HepG2 (cell line): ENCODE measurements around the gene GNAS. TPM values are rescaled to one million over a fixed set of nuclear protein-coding genes. Genes with fewer than 3 reads are reported as not detected.

Experiments used
- BRCA1 ChIP-seq: sonication (generic); formaldehyde crosslinking; IDR thresholded peaks from 2 replicates; pipeline ENCODE4 v1.4.0; 2020; ENCODE audit warnings: missing genetic modification reagents
- ETV5 ChIP-seq: IDR thresholded peaks from 2 replicates; pipeline ENCODE4 v1.6.1; 2018; ENCODE audit warnings: missing biosample characterization, missing genetic modification reagents, inconsistent platforms, borderline replicate concordance
- HDAC1 ChIP-seq: sonication (generic); formaldehyde crosslinking; IDR thresholded peaks from 2 replicates; pipeline ENCODE4 v1.5.1; 2020; ENCODE audit warnings: mild to moderate bottlenecking, missing genetic modification reagents
- HES4 ChIP-seq: sonication (generic); formaldehyde crosslinking; IDR thresholded peaks from 2 replicates; pipeline ENCODE4 v1.9.0; 2021; ENCODE audit warnings: mild to moderate bottlenecking, missing genetic modification reagents, borderline replicate concordance
- KLF16 ChIP-seq, 2 experiments: sonication (generic) in 1 of 2; formaldehyde crosslinking in 1 of 2; IDR thresholded peaks; 2 replicates each; pipeline versions ENCODE4 v1.6.1 to v1.8.0; 2016 to 2023; ENCODE audit warnings: missing genetic modification reagents in 2 of 2, missing compliant biosample characterization in 1 of 2
- MED13 ChIP-seq: sonication (generic); formaldehyde crosslinking; IDR thresholded peaks from 2 replicates; pipeline ENCODE4 v1.5.0; 2020; ENCODE audit warnings: missing genetic modification reagents
- SMAD3 ChIP-seq: sonication (generic); formaldehyde crosslinking; IDR thresholded peaks from 2 replicates; pipeline ENCODE4 v1.4.0; 2020; ENCODE audit warnings: missing genetic modification reagents
- SP5 ChIP-seq: IDR thresholded peaks from 2 replicates; pipeline ENCODE4 v1.6.1; 2016; ENCODE audit warnings: low read depth, borderline replicate concordance
- SRSF1 ChIP-seq: fragments of 200-400 bp; formaldehyde crosslinking; optimal IDR thresholded peaks from 2 replicates; pipeline ENCODE3; 2017; ENCODE audit warnings: mild to moderate bottlenecking, low read depth, low read length, moderate library complexity
- TGIF2 ChIP-seq: IDR thresholded peaks from 2 replicates; pipeline ENCODE4 v1.6.1; 2016; ENCODE audit warnings: control low read depth, missing compliant biosample characterization
- TP53 ChIP-seq: sonication (generic); formaldehyde crosslinking; conservative IDR thresholded peaks from 2 replicates; pipeline ENCODE4 v1.4.0; 2020; ENCODE audit warnings: missing genetic modification reagents
- ZBTB14 ChIP-seq: sonication (generic); formaldehyde crosslinking; IDR thresholded peaks from 2 replicates; pipeline ENCODE4 v1.4.0; 2020; ENCODE audit warnings: missing genetic modification reagents
- ZBTB21 ChIP-seq: sonication (generic); formaldehyde crosslinking; IDR thresholded peaks from 2 replicates; pipeline ENCODE4 v1.4.0; 2020; ENCODE audit warnings: missing genetic modification reagents
- ZFX ChIP-seq: sonication (generic); formaldehyde crosslinking; IDR thresholded peaks from 2 replicates; pipeline ENCODE4 v1.4.0; 2020; ENCODE audit warnings: mild to moderate bottlenecking, low read depth, missing genetic modification reagents, moderate library complexity
- ZNF281 ChIP-seq: sonication (generic); formaldehyde crosslinking; IDR thresholded peaks from 2 replicates; pipeline ENCODE4 v1.4.0; 2020; ENCODE audit warnings: missing genetic modification reagents, borderline replicate concordance
- ZNF446 ChIP-seq: sonication (generic); formaldehyde crosslinking; IDR thresholded peaks from 2 replicates; pipeline ENCODE4 v1.5.0; 2020; ENCODE audit warnings: mild to moderate bottlenecking, missing genetic modification reagents
- ZNF484 ChIP-seq: sonication (generic); formaldehyde crosslinking; IDR thresholded peaks from 2 replicates; pipeline ENCODE4 v1.5.1; 2020; ENCODE audit warnings: mild to moderate bottlenecking, low read depth, missing genetic modification reagents, borderline replicate concordance
- ZNF687 ChIP-seq: sonication (generic); formaldehyde crosslinking; IDR thresholded peaks from 2 replicates; pipeline ENCODE4 v1.5.1; 2020; ENCODE audit warnings: mild to moderate bottlenecking, missing genetic modification reagents, moderate library complexity
- ZNF720 ChIP-seq: sonication (generic); formaldehyde crosslinking; IDR thresholded peaks from 2 replicates; pipeline ENCODE4 v1.4.0; 2020; ENCODE audit warnings: missing genetic modification reagents
- ZNF724P ChIP-seq: sonication (generic); formaldehyde crosslinking; IDR thresholded peaks from 2 replicates; pipeline ENCODE4 v1.8.0; 2022; ENCODE audit warnings: missing genetic modification reagents, borderline replicate concordance
- polyA plus RNA-seq, 8 experiments: library from polyadenylated mRNA; depleted of rRNA in 3 of 8; stranded (reverse) in 7 of 8; unstranded in 1 of 8; fragments of >200 nt; fragmentation: Illumina TruSeq in 4 of 8; extraction: Trizol in 4 of 8; gene quantifications; 2 replicates each; pipeline versions ENCODE4 v1.2.1 to v1.2.3, GENCODE V29; 2011 to 2016; ENCODE audit warnings: low read depth in 4 of 8, missing spikeins in 1 of 8, mixed read lengths in 1 of 8; ENCODE audit not compliant: insufficient read depth in 1 of 8
- total RNA-seq, 5 experiments: library from RNA; depleted of rRNA; stranded (reverse); fragments of >200 nt; fragmentation: Illumina TruSeq; extraction: Trizol; gene quantifications; 2 replicates each; pipeline ENCODE4 v1.2.3, GENCODE V29; 2016; ENCODE audit warnings: low read depth in 1 of 5

Gene GNAS
- total and polyA plus RNA-seq, 2 of the 13 experiments (the other 11 are each of a cell fraction or from before 2014, with no cell fraction given): 407 to 1,008 TPM

DNA sequence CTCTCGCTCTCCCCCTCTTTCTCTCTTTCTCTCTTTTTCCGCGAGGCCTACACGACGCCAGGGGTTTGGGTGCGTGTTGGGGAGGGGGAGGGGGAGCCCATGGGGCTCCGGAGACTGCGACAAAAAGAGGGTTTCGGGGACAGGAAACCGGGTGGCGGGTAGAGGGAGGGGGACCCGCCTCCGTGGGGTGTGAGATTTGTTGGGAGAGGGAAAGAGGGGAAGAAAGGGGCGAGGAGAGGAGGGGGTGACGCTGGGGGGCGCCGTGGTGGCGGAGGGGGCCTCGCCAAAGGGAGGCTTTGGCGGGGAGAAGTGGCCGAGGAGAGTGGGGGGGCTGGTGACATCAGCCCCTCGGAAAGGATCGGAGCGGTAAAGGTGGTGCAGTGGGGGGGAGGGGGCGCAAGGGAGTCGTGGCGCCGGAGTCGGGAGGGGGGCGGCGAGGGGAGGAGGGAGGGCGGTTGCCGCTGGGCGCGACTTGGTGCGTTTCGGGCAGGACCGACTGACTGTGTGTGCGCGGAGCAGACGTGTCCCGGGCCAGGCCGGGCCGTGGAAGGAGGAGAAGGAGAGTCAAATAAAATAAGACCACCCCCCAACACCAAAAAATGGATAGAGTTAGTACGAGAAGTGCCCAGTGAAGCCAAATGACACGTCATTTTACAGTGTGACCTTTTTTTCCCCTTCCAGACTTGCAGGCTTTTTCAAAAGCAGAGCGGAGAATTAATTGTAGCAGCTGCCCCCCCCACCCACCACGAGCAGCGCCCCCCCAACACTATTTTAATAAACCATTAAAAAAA lies 39.8 kb downstream of the GNAS start (continued):
- peak; percentile 38; the same call in 1 of the 2 replicates for TF ChIP-seq ETV5
- 0 out of 2 replicates have a peak, but pooled peaks have one; percentile 51 for TF ChIP-seq MED13 (CRISPR knock-in tag)
- no peak for TF ChIP-seq TP53
- TF ChIP-seq TGIF2 (CRISPR knock-in tag): peak; percentile 50; the same call in 1 of the 2 replicates
- TF ChIP-seq ZNF720: no peak
- TF ChIP-seq SRSF1: peak; percentile 58
- peak; percentile 80; the same call in 1 of the 2 replicates for TF ChIP-seq ZNF446 (CRISPR knock-in tag)
- TF ChIP-seq ZNF724P: 0 out of 2 replicates have a peak, but pooled peaks have one; percentile 49
- peak; percentile 74; the same call in 1 of the 2 replicates for TF ChIP-seq ZFX (CRISPR knock-in tag)
- TF ChIP-seq SMAD3 (CRISPR knock-in tag): 0 out of 2 replicates have a peak, but pooled peaks have one; percentile 59
- TF ChIP-seq ZBTB21: no peak; the same call in 1 of the 2 replicates
- peak; percentile 36; the same call in 1 of the 2 replicates for TF ChIP-seq ZBTB14 (CRISPR knock-in tag)
- TF ChIP-seq ZNF281: peak; percentile 65; the same call in 1 of the 2 replicates
- peak; percentile 37; the same call in 1 of the 2 replicates for TF ChIP-seq HDAC1
- 0 out of 2 replicates have a peak, but pooled peaks have one; percentile 49 for TF ChIP-seq ZNF484 (CRISPR knock-in tag)
- TF ChIP-seq BRCA1 (CRISPR knock-in tag): no peak
- TF ChIP-seq HES4 (CRISPR knock-in tag): peak; percentile 74; the same call in 1 of the 2 replicates
- TF ChIP-seq SP5: peak; percentile 12; the same call in 1 of the 2 replicates
- peak in 1 of 2 experiments; percentile 73; a peak in 1 of 4 replicates for TF ChIP-seq KLF16 (CRISPR knock-in tag; IDR thresholded peaks at IDR 0.05)
- peak; percentile 55 for TF ChIP-seq ZNF687 (CRISPR knock-in tag)
